Superior temporal gyrus (tissue), 1 donor: ENCODE data around the gene ST8SIA6.
"Not testable (repeated sequence)": the region's sequence is repeated elsewhere in the genome, so short reads cannot be mapped to it uniquely, and the experiment has no call there.

ENCODE experiments used
- DNase-seq: peaks from one replicate; pipeline ENCODE4 v3.0.0-alpha.2; 2016; ENCODE audit errors: extremely low spot score

The ST8SIA6 gene

GRCh38 chr10:17427201-17427600 is 27.2 kb downstream of the ST8SIA6 start:
- no peak for DNase-seq

GRCh38 chr10:17426263-17426750 is 28.1 kb downstream of the ST8SIA6 start:
- no peak for DNase-seq

GRCh38 chr10:17425584-17426262 is 28.7 kb downstream of the ST8SIA6 start:
- DNase-seq, result no peak

- DNase-seq, result no peak
Observed at GRCh38 chr10:17423632-17424186, 30.7 kb downstream of the ST8SIA6 start.

GRCh38 chr10:17422931-17423330 is 31.5 kb downstream of the ST8SIA6 start:
- no peak for DNase-seq

GRCh38 chr10:17418249-17418648 is 36.1 kb downstream of the ST8SIA6 start:
- DNase-seq, result no peak

GRCh38 chr10:17416442-17417211 is 37.8 kb downstream of the ST8SIA6 start:
- DNase-seq, result no peak

- no peak for DNase-seq
Observed at GRCh38 chr10:17415046-17415658, 39.2 kb downstream of the ST8SIA6 start.

- DNase-seq, result no peak
Observed at GRCh38 chr10:17414484-17414883, 39.9 kb downstream of the ST8SIA6 start.

- no peak for DNase-seq
Observed at GRCh38 chr10:17413876-17414275, 40.5 kb downstream of the ST8SIA6 start.

- no peak for DNase-seq
Observed at GRCh38 chr10:17412323-17412722, 42.1 kb downstream of the ST8SIA6 start.

GRCh38 chr10:17410907-17411306 is 43.5 kb downstream of the ST8SIA6 start:
- DNase-seq, result no peak

GRCh38 chr10:17409170-17409733 is 45.1 kb downstream of the ST8SIA6 start:
- DNase-seq, result no peak

GRCh38 chr10:17407047-17407446 is 47.3 kb downstream of the ST8SIA6 start:
- DNase-seq, result no peak

GRCh38 chr10:17406036-17406834 is 48.2 kb downstream of the ST8SIA6 start:
- DNase-seq, result no peak

- DNase-seq, result no peak
Observed at GRCh38 chr10:17403161-17403560, 51.2 kb downstream of the ST8SIA6 start.

- DNase-seq, result not testable (repeated sequence)
Observed at GRCh38 chr10:17402040-17402439, 52.4 kb downstream of the ST8SIA6 start.

- DNase-seq, result no peak
Observed at GRCh38 chr10:17396004-17396403, 58.4 kb downstream of the ST8SIA6 start.

GRCh38 chr10:17394854-17395253 is 59.5 kb downstream of the ST8SIA6 start:
- no peak for DNase-seq

GRCh38 chr10:17387861-17388503 is 66.4 kb downstream of the ST8SIA6 start:
- no peak for DNase-seq

GRCh38 chr10:17386616-17387075 is 67.7 kb downstream of the ST8SIA6 start:
- DNase-seq, result no peak
